GM18867 (cell line): Measurements from ENCODE around the gene SEC11A.

Experiments used
- ATAC-seq: cut with Tn5 transposase; IDR thresholded peaks from one replicate; pipeline ENCODE4 v1.9.1; 2021; ENCODE audit warnings: mild to moderate bottlenecking, moderate library complexity; ENCODE audit not compliant: unreplicated experiment

Gene SEC11A

GRCh38 chr15:84685304-84685703 lies 30.6 kb downstream of the SEC11A start:
- no peak for ATAC-seq

GRCh38 chr15:84684092-84684491 lies 31.8 kb downstream of the SEC11A start:
- no peak for ATAC-seq

- ATAC-seq: no peak
These were observed 34.1 kb downstream of the SEC11A start for GRCh38 chr15:84681831-84682230.

GRCh38 chr15:84671211-84671610 lies 44.7 kb downstream of the SEC11A start:
- no peak for ATAC-seq

DNA sequence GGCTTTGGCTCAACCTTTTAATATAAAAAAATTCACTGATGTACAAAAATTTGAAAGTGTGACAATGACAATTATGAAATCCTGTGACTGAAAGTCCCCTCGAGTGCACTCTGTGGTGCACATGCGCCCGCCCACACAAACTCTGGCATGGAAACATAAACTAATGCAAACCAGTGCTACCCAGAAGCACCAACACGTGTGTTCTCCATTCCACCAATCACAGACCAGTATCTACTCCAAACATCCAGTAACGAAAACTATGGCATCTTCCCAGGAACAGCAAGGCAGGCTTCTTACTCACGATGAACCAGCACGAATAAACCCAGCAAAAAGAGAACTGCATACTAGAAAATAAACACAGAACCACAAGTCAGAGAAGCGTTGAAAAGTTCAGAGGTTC lies 46.2 kb downstream of the SEC11A start:
- ATAC-seq: no peak

DNA sequence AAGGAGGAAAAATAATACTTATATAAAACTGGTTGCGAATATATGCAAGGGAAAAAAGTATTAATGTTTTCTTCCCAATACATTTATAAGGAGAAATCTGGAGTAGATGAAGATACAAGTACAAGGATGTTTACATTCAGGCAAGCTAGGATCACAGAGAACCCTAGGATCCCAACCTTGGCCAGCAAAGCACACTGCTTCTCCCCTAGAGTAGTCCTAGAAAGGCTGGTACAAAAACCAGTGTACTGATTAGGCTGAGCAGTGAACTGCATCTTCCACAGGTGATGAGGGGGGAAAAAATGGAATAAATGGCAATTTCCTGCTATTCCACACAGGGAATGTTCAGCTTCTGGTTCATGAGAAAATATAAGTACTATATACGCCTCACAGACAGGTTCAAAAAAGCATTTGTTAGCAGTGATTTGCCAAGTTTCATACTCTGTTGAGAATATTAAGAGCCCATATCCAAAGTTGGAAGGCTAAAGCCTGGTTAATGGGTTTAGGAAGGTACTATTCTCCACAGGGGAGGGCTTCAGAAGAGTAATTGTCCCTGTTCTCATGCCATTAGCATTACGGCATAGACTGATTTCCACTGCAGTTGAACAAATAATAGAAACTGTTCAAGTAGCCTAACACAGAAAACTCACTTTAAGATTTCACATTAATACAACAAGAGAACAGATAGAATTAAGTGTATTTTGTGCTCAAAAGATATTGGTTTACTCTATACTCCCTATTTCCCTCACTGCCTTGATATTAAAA lies 47.5 kb downstream of the SEC11A start:
- no peak for ATAC-seq

GRCh38 chr15:84666373-84666772 lies 49.6 kb downstream of the SEC11A start:
- ATAC-seq: no peak

- ATAC-seq: no peak
These were observed 54.9 kb downstream of the SEC11A start for GRCh38 chr15:84661001-84661400.

GRCh38 chr15:84659904-84660781 lies 55.8 kb downstream of the SEC11A start:
- ATAC-seq: no peak

DNA sequence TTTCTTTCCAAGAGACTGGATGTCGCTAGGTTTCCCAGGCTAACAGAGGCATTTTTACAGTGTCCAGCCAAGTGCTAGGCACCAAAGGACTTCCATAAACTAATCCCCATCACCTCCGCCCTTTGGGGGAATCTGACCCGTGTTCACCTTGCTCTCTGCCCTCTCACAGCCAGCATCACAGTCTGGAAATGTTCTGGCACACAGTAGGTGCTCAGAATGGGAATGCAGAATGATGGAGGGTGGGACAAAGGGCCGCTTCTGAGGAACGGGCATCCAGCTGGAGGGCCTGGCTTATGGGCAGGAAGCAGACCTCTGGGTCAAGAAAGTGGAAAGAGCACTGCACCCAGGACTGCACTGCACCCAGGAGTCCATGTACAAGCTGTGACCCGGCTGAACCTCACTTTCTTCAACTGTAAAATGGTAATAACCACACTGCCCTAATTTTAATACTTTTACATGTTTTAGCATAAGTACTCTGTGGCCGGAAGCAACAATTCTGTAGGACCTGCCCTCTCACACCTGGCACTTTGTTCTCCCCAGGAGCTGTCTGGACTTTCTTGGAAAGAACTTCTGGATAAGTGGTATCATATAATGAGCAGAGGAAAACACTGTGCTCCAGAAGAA lies 57.0 kb downstream of the SEC11A start:
- ATAC-seq: no peak

DNA sequence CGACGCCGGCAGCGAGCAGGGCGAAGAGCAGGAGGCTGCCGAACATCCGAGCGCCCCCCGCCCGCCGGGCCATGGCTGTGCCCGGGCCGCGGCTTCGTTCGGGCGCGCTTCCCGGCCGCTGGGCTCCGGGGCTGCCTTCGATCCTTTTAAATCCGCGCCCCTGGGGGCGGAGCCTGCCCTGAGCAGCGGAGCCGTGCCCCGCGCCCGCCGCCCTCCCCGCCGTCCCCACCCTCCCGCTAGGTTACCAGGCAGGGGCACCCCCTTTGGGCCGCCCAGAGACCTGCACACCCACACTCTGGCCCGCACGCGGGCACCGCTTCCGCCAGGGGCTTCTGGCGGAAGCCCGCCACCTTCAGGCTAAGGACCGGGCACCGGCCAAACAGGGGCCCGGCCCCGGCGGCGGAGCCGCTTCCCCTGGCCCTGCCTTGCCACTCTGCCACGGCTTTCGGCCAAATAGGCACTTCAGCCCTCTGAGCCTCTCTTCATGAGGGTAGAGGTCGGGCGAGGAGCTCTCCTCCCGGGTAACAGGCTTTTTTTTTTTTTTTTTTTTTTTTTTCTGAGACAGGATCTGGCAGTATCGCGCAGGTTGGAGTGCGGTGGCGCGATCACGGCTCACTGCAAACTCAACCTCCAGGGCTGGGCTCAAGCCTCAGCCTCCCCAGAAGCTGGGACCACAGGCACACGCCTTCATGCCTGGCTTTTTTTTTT lies 57.7 kb downstream of the SEC11A start, which contains the start of gene NMB:
NMB (minus strand) TSS at position 120 of the 708 bp plus-strand sequence; CDS start at position 73, 47 bp downstream.
- peak; percentile 67 for ATAC-seq

DNA sequence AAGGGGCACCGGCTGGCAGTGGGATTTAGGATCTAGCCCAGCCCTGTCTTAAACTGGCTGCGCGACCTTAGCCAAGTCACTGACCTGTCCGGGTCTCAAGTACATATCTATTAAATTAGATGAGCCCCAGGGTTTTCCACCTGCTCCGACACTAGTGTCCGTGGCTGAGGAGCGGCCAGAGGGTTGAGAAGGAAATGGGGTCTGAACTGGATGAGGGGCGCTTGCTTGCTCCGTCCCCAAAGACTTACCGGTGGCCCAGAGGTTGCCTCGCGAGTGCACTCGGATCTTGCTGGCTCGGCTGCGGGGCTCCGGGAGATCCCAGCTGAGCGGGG lies 58.2 kb downstream of the SEC11A start:
- no peak for ATAC-seq

DNA sequence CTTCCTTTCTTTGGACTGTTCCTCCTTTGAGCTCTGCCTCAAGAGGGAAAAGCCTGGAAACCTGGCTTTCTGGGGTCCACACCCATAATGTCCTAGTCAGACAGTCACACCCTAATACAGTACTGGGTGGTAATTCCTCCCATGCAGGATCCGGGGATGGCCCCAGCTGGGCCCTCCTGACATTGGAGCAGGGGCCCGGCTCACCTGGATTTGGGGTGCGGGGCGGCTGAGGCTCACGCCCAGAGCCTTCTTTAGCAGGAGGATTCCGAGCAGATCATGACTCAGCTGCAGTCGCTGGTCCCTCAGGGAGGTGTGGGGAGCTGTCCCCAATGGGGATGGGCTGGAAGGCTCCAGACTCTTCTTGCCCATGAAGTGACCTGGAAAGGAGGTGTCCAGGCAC lies 59.0 kb downstream of the SEC11A start:
- no peak for ATAC-seq

GRCh38 chr15:84654689-84655453 lies 61.1 kb downstream of the SEC11A start:
- ATAC-seq: no peak

- peak; percentile 83 for ATAC-seq
These were observed 61.8 kb downstream of the SEC11A start, which contains the start of gene WDR73 for GRCh38 chr15:84653910-84654688. TSS of gene WDR73 (minus strand) at chr15:84654283. CDS start at chr15:84654274, 9 bp downstream.

- ATAC-seq: no peak
These were observed 62.4 kb downstream of the SEC11A start for GRCh38 chr15:84653584-84653909.

- ATAC-seq: no peak
These were observed 66.2 kb downstream of the SEC11A start for GRCh38 chr15:84649706-84650105.

DNA sequence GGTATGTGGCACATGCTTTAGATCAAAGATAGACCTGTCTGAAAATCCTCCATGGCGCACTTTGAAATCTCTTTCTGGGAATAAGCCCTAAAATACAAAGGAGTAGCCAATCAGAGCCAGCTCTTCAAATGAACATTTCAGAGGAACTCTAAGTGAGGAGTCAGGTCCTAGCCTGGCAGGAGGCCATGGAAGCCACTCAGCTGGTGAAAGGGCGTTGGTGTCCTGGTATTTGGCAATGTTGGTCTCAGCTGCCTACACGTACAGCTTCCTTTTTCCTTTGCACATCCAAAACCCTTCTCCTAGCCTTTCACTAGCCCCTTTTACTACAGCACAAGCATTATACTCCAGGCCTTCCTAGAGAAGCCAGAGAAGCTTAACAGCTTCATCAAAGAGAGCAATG lies 67.4 kb downstream of the SEC11A start:
- no peak for ATAC-seq

GRCh38 chr15:84647726-84648125 lies 68.2 kb downstream of the SEC11A start:
- ATAC-seq: no peak

GRCh38 chr15:84645997-84646396 lies 69.9 kb downstream of the SEC11A start:
- ATAC-seq: no peak
